ENCODE data around the gene LRTM1. TPM values are rescaled to one million over a fixed set of nuclear protein-coding genes. Genes with fewer than 3 reads are reported as not detected.

Gene LRTM1
- total RNA-seq, 1 experiment from 2014 or later: not detected

DNA sequence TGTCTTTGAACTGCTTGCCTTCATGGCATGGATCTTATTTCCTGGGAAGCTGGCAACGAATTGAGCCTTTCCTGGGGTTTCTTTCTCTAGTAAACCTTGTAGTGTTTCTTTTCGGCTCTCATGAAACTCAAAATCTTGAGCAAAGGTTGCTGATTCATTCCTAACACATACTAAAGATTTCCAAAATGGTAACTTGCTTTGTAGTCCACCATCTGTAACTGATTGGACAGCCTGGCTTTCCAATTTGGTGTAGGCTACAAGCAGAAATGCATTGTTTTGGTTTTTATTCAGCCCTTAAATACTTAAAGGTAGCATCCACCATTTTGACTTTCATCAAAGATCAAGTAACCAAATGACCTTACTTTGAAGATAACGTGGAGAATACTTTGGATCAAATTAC, 38.1 kb downstream of the LRTM1 start:
- Histone ChIP-seq H2AFZ (ENCODE audit: low read length) (no peak overlapping the region), H3K9me2 (replicated peaks; ENCODE audit: low read length) (no peaks in the 10 kb centered on the region), H3K27ac (ENCODE audit: low read length) (no peak overlapping the region), H3F3A (ENCODE audit: low read length, unreplicated experiment) (no peaks in the 10 kb centered on the region), H3K4me2 (ENCODE audit: low read length) (no peak overlapping the region), H3K9ac (ENCODE audit: low read length) (no peak overlapping the region), H3K36me3 (ENCODE audit: low read depth, low read length) (no peaks in the 10 kb centered on the region), H4K20me1 (ENCODE audit: low read length) (no peaks in the 10 kb centered on the region), H3K9me3 (ENCODE audit: low read length) (no peaks in the 10 kb centered on the region), H3K79me2 (ENCODE audit: low read length) (no peaks in the 10 kb centered on the region), H3K4me3 (ENCODE audit: low read length) (no peak overlapping the region), H3K27me3 (ENCODE audit: low read length) (no peaks in the 10 kb centered on the region), H3K4me1 (ENCODE audit: insufficient read depth, low read length) (peaks cover 22% of the 10 kb centered on the region)
- BruUV-seq (replicated peaks): no TSS peak
- intact Hi-C loops (cut with micrococcal nuclease): loop anchor here (2.0 kb wide), 1 partner anchor 601 kb away; no protein-coding TSS in a partner anchor
- ChIA-PET CTCF (no interaction called here), POLR2A (ENCODE audit: unreplicated experiment) (no interaction called here)
- no peak for TF ChIP-seq CTCF (conservative IDR thresholded peaks at IDR 0.05; ENCODE audit: low read depth, low read length)
- no peak for TF ChIP-seq EZH2 (IDR thresholded peaks at IDR 0.05; ENCODE audit: low read length, unreplicated experiment)
- no peak for TF ChIP-seq EZH2phosphoT487 (IDR thresholded peaks at IDR 0.05; ENCODE audit: borderline replicate concordance, low read length)
- DNase-seq (no peak), ATAC-seq (no peak)

DNA sequence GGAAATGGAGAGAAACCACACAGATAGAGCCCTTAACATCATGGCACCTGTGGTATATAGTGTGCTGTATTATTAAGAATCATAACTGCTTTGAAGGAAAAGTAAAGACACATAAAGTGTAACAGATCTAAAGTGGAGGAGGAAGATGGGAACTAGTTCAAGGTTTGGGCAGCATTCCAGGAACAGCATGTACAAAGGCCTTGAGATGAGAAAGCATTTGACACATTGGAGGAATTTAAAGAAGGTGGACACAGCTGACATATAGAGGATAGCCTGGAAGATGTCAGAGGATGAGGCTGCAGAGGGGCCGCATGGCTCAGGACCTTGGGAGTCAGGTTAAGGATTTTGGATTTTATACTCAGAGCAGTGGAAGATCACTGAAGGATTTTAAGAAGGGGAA, 39.0 kb downstream of the LRTM1 start:
- Histone ChIP-seq H2AFZ (ENCODE audit: low read length) (no peak overlapping the region), H3K36me3 (ENCODE audit: low read depth, low read length) (no peaks in the 10 kb centered on the region), H3K27ac (ENCODE audit: low read length) (no peak overlapping the region), H3K9me2 (replicated peaks; ENCODE audit: low read length) (no peaks in the 10 kb centered on the region), H3K4me1 (ENCODE audit: insufficient read depth, low read length) (peaks cover 22% of the 10 kb centered on the region), H3K27me3 (ENCODE audit: low read length) (no peaks in the 10 kb centered on the region), H3K9me3 (ENCODE audit: low read length) (no peaks in the 10 kb centered on the region), H3K4me3 (ENCODE audit: low read length) (no peak overlapping the region), H3K4me2 (ENCODE audit: low read length) (no peak overlapping the region), H4K20me1 (ENCODE audit: low read length) (no peaks in the 10 kb centered on the region), H3K9ac (ENCODE audit: low read length) (no peak overlapping the region), H3K79me2 (ENCODE audit: low read length) (no peaks in the 10 kb centered on the region), H3F3A (ENCODE audit: low read length, unreplicated experiment) (no peaks in the 10 kb centered on the region)
- ChIA-PET POLR2A (ENCODE audit: unreplicated experiment) (no interaction called here), CTCF (no interaction called here)
- no TSS peak for BruUV-seq (replicated peaks)
- TF ChIP-seq EZH2 (IDR thresholded peaks at IDR 0.05; ENCODE audit: low read length, unreplicated experiment) (no peak), EZH2phosphoT487 (IDR thresholded peaks at IDR 0.05; ENCODE audit: borderline replicate concordance, low read length) (no peak), CTCF (conservative IDR thresholded peaks at IDR 0.05; ENCODE audit: low read depth, low read length) (no peak)
- no peak for ATAC-seq
- no peak for DNase-seq
- intact Hi-C loops (cut with micrococcal nuclease): no loop called here

DNA sequence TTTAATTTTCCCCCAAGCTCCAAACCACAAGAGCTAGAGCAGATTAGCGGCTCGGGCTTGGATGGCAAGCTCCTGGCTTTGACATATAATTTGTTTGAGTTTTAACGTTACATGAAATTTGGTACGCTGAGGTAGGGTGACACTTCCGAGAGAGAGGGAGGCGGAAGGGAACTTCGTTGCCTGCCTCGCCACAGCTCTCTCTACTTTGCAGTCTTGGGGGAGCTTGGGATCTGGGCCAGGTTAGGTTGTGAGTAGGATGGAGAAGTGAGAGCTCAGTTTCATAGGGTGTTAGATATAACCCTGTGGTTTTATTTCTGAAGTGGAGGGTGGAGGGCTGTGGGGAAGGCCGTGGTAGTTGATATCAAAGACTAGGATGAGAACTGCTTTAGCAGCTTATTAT, 39.7 kb downstream of the LRTM1 start:
- BruUV-seq (replicated peaks): no TSS peak
- no peak overlapping the region for H3K4me2 ChIP-seq (ENCODE audit: low read length)
- POLR2A ChIA-PET (ENCODE audit: unreplicated experiment): no interaction called here

More for the DNA sequence above, 39.7 kb downstream of the LRTM1 start:
- H4K20me1 ChIP-seq (ENCODE audit: low read length): no peaks in the 10 kb centered on the region
- H3K79me2 ChIP-seq (ENCODE audit: low read length): no peaks in the 10 kb centered on the region
- no peak overlapping the region for H3K4me3 ChIP-seq (ENCODE audit: low read length)
- H3K27me3 ChIP-seq (ENCODE audit: low read length): no peaks in the 10 kb centered on the region
- H3K9me2 ChIP-seq (replicated peaks; ENCODE audit: low read length): no peaks in the 10 kb centered on the region
- H3K9me3 ChIP-seq (ENCODE audit: low read length): no peaks in the 10 kb centered on the region
- H2AFZ ChIP-seq (ENCODE audit: low read length): no peak overlapping the region
- H3F3A ChIP-seq (ENCODE audit: low read length, unreplicated experiment): no peaks in the 10 kb centered on the region
- no peak overlapping the region for H3K9ac ChIP-seq (ENCODE audit: low read length)
- peaks cover 24% of the 10 kb centered on the region for H3K4me1 ChIP-seq (ENCODE audit: insufficient read depth, low read length)
- DNase-seq: no peak
- no peak for TF ChIP-seq CTCF (conservative IDR thresholded peaks at IDR 0.05; ENCODE audit: low read depth, low read length)
- no peak for TF ChIP-seq EZH2 (IDR thresholded peaks at IDR 0.05; ENCODE audit: low read length, unreplicated experiment)
- TF ChIP-seq EZH2phosphoT487 (IDR thresholded peaks at IDR 0.05; ENCODE audit: borderline replicate concordance, low read length): no peak
- H3K27ac ChIP-seq (ENCODE audit: low read length): no peak overlapping the region
- CTCF ChIA-PET: no interaction called here
- no peak for ATAC-seq
- intact Hi-C loops (cut with micrococcal nuclease): no loop called here
- H3K36me3 ChIP-seq (ENCODE audit: low read depth, low read length): no peaks in the 10 kb centered on the region
